ENCODE measurements around the gene MTAP.

DNA sequence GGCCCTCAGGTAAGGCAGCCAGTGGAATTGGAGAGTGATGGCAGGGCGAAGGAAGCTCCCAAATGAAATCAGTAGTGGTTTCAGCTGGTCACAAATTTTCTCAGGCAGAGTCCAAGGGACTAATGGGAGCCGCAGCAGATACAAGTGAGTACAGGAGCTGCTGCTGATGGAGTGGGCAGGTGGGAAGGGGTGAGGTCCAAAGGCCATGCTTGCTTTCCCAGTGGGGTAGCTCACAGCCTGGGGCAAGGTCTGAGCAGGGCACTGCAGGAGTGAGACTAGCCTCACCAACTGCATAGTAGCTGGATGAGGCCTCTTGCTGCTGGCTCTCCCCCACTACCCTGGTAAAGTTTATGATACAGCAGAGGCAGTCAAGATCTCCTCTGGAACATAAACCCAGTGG, 38.2 kb downstream of the MTAP start:
- TF ChIP-seq, protein P1, sequence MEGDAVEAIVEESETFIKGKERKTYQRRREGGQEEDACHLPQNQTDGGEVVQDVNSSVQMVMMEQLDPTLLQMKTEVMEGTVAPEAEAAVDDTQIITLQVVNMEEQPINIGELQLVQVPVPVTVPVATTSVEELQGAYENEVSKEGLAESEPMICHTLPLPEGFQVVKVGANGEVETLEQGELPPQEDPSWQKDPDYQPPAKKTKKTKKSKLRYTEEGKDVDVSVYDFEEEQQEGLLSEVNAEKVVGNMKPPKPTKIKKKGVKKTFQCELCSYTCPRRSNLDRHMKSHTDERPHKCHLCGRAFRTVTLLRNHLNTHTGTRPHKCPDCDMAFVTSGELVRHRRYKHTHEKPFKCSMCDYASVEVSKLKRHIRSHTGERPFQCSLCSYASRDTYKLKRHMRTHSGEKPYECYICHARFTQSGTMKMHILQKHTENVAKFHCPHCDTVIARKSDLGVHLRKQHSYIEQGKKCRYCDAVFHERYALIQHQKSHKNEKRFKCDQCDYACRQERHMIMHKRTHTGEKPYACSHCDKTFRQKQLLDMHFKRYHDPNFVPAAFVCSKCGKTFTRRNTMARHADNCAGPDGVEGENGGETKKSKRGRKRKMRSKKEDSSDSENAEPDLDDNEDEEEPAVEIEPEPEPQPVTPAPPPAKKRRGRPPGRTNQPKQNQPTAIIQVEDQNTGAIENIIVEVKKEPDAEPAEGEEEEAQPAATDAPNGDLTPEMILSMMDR (IDR thresholded peaks at IDR 0.05; ENCODE audit: low read length): no peak
- no peak for TF ChIP-seq EZH2 (optimal IDR thresholded peaks at IDR 0.05; ENCODE audit: low read depth, low read length)

Data from MM.1S (cell line).